Adipose tissue (tissue), 3 donors: Measurements from ENCODE around the gene DENND1B. TPM values are rescaled to one million over a fixed set of nuclear protein-coding genes. Genes with fewer than 3 reads are reported as not detected.
"Not testable (repeated sequence)": the region's sequence is repeated elsewhere in the genome, so short reads cannot be mapped to it uniquely, and the experiment has no call there.

Experiments
- H3K27ac ChIP-seq: one replicate; pipeline ENCODE4 v1.5.1; 2013; ENCODE audit warnings: low read depth, low read length
- WGBS, 3 donors: extraction: QIAGEN DNeasy Blood & Tissue Kit; methylation state at CpG; one replicate each; pipeline ENCODE4 v1.1.7; 2013; 5-methylcytosine and 5-hydroxymethylcytosine counted together
- polyA plus RNA-seq, 3 donors: library from polyadenylated mRNA; stranded (reverse); fragments of 200-250 nt; gene quantifications; one replicate each; pipeline ENCODE4 v1.2.3, GENCODE V29; 2013
- donor health status: healthy with polysubstance abuse.
- donor health status: Bipolar disorder and iron deficiency.
- donor health status: healthy.

DENND1B gene
- polyA plus RNA-seq, 3 donors = 1.3 to 3.0 (median 1.9) TPM

- 84 to 88% (median 84%) methylated on average over 3 of the region's 3 CpGs for WGBS, 3 donors
- H3K27ac ChIP-seq = no peak overlapping the region
Observed at GRCh38 chr1:197544130-197544529, 231.2 kb downstream of the DENND1B start.

DNA sequence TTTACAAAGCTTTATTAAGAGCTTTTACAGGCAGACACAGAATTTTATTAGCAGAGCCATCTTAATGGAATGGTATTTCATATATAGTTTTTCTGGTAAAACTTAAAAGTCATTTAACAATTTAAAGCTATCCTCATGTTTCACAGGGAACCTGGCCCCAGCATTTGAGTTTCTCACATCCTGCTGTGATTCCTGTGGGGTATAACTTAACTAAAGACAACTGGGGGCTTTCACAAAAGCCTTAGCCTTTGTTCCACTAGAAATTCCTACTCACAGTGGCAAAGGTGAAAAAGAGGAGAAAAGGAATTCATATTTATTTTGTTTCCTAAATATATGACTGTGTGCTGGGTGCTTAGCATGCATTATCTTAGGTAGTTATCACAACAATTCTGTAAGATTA lies 233.9 kb downstream of the DENND1B start:
- no peak overlapping the region for H3K27ac ChIP-seq

- WGBS, 3 donors = 58 to 69% (median 64%) methylated on average over 4 of the region's 4 CpGs
Observed at GRCh38 chr1:197526736-197527371, 248.4 kb downstream of the DENND1B start.

DNA sequence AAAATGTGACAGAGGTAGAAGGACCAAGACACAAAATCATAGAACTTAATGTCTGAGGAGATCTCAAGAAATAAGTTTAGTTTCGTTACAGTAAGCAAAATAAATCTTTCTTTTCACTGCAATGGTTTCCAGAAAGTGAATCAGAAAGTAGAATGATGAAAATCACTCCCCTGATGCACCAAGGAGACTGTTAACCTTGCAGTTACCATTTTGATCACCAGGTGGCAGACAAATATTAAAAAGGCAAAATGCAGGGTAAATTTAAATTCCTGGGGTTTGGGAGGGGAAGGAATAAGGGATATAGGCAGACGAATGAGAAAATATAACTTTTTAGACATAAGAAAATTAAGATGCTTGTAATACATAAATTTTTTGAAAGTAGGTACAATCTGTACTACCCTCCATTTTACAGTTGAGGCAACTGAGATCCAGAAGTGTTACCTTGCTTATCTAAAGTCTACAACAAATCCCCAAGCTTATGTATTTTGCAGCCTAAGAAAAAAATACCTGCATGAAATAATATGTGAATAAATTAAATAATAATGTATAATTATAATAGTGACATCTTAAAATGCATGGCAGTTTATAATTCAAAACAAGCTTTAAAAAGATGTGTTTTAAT lies 254.1 kb downstream of the DENND1B start:
- H3K27ac ChIP-seq = no peak overlapping the region
- whole genome bisulfite sequencing, 3 donors = 34 to 49% (median 40%) methylated on average over 2 of the region's 2 CpGs

More at GRCh38 chr1:197526736-197527371, 248.4 kb downstream of the DENND1B start:
- H3K27ac ChIP-seq = no peak overlapping the region

DNA sequence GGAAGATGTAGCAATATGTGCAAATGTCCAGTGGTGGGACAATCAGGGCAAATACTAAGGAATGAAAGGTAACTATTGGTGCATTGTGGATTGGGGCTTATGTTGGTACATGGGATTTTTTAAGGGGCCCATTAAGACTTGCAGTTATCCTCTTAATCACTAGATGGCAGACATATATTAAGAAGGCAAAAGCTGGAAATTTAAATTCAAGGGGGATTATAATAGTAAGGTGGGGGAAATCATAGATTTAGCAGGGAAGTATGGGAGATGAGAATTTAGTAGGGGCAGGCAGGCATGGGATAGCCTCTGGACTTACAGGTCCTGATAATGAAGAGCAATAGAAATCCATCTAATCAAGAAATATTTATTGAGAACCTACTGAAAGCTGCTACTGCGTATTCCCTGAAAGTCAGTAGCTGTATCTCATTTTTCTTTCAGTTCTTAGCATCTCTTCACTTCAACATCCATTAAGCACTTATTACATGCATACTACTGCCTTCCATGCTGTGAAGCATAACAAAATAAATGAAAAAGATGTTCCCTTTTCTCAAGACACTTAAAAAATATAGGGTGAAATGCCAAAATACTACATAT lies 255.4 kb downstream of the DENND1B start:
- H3K27ac ChIP-seq = no peak overlapping the region
- WGBS, 3 donors = 96 to 98% (median 97%) methylated on average over 1 of the region's 1 CpG

GRCh38 chr1:197515421-197515820 lies 259.9 kb downstream of the DENND1B start:
- WGBS, 3 donors = 78 to 96% (median 91%) methylated on average over 1 of the region's 1 CpG
- H3K27ac ChIP-seq = no peak overlapping the region

DNA sequence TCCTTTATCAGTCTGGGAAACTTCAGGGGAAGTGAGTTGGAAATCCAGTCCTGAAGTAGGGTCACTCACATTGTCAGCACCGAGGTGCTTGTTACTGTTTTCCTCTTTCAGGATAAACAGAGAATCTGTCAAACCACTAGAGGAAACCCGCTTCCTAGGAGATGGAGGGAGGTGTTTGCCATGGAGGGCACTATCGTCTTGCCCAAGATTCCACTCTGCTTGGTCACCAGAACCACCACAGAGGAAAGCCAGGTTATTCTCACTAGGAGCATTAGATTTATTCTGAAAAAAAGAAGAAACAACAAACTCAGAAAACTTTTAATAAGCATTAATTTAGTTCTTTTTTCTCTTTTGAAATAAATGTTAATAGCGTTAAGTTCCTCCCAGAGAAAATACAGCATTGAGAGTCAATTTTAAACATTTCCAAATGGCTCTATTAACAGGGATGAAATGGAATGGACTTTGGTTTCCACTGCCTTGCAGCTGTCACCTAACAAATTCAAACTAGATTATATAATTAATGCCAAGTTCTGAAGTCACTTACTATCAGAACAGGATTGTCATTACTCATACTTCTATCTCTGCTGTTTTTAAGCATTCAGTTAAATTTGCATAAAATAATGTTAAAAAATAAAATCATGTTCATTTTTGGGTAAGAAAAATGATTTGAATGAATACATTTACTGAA lies 264.4 kb downstream of the DENND1B start:
- H3K27ac ChIP-seq = no peak overlapping the region
- WGBS, 3 donors = 81 to 87% (median 85%) methylated on average over 4 of the region's 4 CpGs

DNA sequence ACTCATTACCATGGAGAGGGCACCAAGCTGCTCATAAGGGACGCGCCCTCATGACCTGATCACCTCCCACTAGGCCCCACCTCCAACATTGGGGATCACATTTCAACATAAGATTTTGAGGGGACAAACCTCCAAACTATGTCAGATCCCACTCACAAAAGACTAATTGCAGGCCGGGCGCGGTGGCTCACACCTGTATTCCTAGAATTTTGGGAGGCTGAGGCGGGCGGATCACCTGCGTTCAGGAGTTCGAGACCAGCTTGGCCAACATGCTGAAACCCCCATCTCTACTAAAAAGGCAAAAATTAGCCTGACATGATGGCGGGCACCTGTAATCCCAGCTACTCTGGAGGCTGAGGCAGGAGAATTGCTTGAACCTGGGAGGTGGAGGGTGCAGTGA lies 278.6 kb downstream of the DENND1B start:
- H3K27ac ChIP-seq = no peak overlapping the region
- WGBS, 3 donors = 86 to 90% (median 89%) methylated on average over 10 of the region's 10 CpGs

DNA sequence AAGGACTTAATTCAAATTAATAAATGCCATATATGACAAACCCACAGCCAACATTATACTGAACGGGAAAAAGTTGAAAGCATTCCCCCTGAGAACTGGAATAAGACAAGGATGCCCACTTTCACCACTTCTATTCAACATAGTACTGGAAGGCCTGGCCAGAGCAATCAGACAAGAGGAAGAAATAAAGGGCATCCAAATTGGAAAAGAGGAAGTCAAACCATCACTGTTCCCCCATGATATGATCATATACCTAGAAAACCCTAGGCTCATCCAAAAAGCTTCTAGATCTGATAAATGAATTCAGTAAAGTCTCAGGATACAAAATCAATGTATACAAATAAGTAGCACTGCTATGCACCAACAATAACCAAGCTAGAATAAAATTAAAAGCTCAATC lies 283.8 kb downstream of the DENND1B start:
- 93 to 100% (median 95%) methylated on average over 1 of the region's 1 CpG for WGBS, 3 donors
- not testable (repeated sequence) for H3K27ac ChIP-seq

DNA sequence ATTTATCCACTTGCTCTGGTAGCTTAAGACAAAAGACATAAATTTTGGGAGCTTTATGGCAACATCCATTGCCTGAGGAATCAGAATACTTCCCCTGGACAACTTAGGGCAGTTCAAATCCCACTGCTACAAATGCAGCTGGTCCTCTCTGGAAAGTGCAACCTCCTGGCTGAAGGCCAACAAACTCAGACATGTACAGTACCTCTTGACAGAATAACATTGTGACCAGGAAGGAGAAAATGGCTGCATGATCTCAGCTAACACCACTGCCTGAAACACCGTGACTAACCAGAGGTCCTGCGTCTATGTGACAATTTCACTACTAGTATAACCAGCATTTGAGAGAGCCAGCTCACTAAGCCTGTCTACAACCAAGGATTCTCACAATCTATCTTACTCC lies 288.3 kb downstream of the DENND1B start:
- H3K27ac ChIP-seq = no peak overlapping the region
- WGBS, 3 donors = 72 to 84% (median 74%) methylated on average over 2 of the region's 2 CpGs

GRCh38 chr1:197485790-197486189 lies 289.5 kb downstream of the DENND1B start:
- 12 to 52% (median 49%) methylated on average over 3 of the region's 3 CpGs for WGBS, 3 donors
- no peak overlapping the region for H3K27ac ChIP-seq

DNA sequence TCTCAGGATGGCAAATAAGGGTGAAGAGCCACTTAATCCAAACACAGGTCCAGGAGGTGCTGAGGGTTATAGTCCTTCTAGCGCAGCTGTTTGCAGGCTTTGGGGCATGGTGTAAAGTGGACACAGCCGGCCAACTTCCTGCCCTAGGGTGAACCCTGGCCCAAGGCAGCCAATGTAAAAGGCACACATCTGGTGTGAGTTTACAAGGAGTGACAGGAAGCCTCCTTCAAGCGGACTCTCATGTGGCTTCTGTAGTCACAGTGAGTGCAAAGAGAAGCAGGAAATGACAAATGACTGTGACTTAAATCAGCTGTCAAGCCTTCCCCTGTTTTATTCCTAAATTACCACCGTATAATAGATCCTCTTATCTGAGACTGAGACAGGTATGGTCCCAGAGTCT lies 294.2 kb downstream of the DENND1B start:
- no peak overlapping the region for H3K27ac ChIP-seq

DNA sequence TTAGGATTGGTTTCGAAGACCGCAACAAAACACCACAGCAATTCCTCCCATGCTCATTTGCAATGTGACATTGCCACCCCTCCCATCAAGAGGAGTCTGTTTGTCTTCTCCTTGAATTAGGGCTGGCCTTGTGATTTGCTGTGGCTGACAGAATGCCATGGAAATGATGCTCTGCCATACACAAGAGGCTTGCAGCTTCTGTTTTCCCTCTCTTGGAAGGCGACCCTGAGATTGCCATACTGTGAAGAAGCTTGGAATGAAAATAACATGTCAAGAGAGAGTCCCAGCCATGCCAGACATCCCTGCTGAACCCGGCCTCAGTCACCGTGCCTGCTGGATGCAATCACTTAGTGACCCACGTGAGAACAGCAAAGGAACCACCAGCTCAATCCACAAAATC lies 294.8 kb downstream of the DENND1B start:
- 85 to 90% (median 86%) methylated on average over 6 of the region's 6 CpGs for WGBS, 3 donors
- no peak overlapping the region for H3K27ac ChIP-seq

More for the DNA sequence above, 294.2 kb downstream of the DENND1B start:
- WGBS, 3 donors = 35 to 63% (median 39%) methylated on average over 4 of the region's 4 CpGs

DNA sequence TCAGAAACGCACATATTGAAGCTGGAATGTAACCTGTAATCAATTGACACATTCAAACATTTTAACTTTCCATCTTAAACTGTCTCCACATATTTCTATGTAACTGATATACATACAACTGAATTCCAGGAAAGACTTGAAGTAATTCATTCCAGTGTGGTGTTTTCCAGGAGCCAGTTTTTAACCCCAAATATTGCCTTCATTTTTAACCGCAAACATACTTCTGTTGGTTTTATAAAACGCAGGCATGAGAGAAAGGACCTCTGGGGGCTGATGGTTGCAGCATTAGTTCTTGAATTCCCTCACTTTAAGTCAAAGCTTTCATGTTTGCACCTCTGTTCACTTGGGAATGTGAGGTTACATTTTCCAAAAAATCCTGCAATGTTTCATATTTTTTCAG lies 303.1 kb downstream of the DENND1B start:
- WGBS, 3 donors = 87 to 90% (median 90%) methylated on average over 3 of the region's 3 CpGs
- no peak overlapping the region for H3K27ac ChIP-seq

DNA sequence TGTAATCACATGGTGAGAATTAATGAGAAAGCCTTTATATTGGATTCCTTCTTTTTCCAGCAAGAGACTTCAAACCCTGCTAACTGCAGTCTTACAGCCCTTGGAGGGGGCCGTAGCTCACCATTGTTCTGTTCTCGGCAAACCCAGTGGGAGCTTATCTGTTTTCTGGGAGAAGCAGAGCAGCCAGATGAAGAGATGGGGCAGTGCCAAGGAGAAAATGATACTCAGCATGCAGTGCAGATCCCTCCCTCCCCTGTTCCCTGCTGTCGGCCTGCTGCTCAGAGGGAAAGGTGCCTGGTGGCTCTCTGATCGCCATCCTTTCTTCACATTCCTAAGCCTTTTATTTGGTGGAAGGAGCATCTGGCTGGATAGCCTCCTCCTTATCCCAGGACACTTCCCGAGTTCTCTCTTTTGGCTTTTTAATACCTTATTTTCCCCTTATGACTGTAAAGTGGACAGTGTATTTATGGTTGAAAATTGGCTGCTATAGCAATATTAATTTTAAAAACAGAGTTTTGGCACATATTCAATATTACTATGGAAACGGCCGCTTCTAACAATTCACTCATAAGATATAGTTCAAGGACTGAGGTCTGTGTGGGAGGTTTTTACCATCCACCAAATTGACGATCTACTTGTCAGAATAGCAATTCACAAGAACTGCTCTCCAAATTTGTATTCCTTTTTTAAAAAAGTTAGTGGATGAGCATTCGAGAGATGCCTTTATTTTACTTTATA lies 303.9 kb downstream of the DENND1B start:
- 47 to 50% (median 48%) methylated on average over 9 of the region's 9 CpGs for WGBS, 3 donors
- H3K27ac ChIP-seq = no peak overlapping the region

GRCh38 chr1:197470330-197470729 lies 304.9 kb downstream of the DENND1B start:
- H3K27ac ChIP-seq = no peak overlapping the region
- 78 to 92% (median 89%) methylated on average over 1 of the region's 1 CpG for WGBS, 3 donors

- no peak overlapping the region for H3K27ac ChIP-seq
- 38 to 66% (median 40%) methylated on average over 7 of the region's 7 CpGs for WGBS, 3 donors
Observed at GRCh38 chr1:197469620-197470210, 305.6 kb downstream of the DENND1B start.

DNA sequence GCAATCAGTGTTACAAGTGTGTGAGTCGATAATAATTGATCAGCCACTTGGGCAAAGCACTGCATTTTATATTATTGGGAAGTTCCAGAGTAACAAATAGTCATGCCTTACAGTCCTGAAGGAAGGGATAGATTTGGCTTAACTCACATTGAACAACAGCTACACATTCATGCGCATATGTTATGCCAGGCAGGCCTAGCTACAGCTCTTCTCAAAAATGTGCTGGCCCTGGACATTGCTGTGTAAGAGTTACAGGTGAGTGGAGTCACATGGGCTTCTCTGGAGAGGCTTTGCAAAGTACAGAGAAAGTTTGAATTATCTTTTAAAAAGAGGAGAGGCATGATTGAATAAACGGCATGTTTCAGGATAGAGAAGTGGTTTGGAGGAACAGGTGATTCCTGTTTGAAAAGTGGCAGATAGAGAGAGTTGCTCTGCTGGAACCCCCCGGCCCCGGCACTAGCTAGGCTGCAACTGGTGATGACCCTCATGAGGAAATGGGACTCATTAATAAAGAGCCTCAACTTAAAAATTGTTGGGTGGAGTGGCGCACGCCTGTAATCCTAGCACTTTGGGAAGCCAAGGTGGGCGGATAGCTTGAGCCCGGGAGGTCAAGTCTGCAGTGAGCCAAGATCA lies 306.6 kb downstream of the DENND1B start:
- 72 to 93% (median 76%) methylated on average over 9 of the region's 9 CpGs for WGBS, 3 donors

More for the DNA sequence above, 306.6 kb downstream of the DENND1B start:
- no peak overlapping the region for H3K27ac ChIP-seq
